Mesenchymal stem cell (in vitro differentiated cells and primary cell): ENCODE results near the gene PLA2G6.

ENCODE experiments used
- DNase-seq: peaks from one replicate; pipeline ENCODE4 v3.0.0-alpha.2; 2013
- H2AFZ ChIP-seq: one replicate; pipeline ENCODE4 v1.6.1; 2013; ENCODE audit warnings: low read depth, mild to moderate bottlenecking, control low read depth, inconsistent platforms, low read length, moderate library complexity
- H2AK5ac ChIP-seq: 2 replicates; pipeline ENCODE4 v1.6.1; 2013; ENCODE audit warnings: low read length, moderate library complexity, mild to moderate bottlenecking, inconsistent platforms; ENCODE audit not compliant: severe bottlenecking
- H2BK120ac ChIP-seq: one replicate; pipeline ENCODE4 v1.6.1; 2013; ENCODE audit warnings: low read depth, mild to moderate bottlenecking, inconsistent platforms, low read length, moderate library complexity
- H2BK12ac ChIP-seq, 2 experiments: one replicate each; pipeline ENCODE4 v1.6.1; 2013; ENCODE audit warnings: inconsistent platforms in 2 of 2, low read length in 2 of 2, mild to moderate bottlenecking in 2 of 2, moderate library complexity in 2 of 2, control low read depth in 1 of 2
- H2BK15ac ChIP-seq: one replicate; pipeline ENCODE4 v1.6.1; 2013; ENCODE audit warnings: mild to moderate bottlenecking, low read depth, inconsistent platforms; ENCODE audit not compliant: poor library complexity, severe bottlenecking
- H2BK5ac ChIP-seq: 2 replicates; pipeline ENCODE4 v1.6.1; 2013; ENCODE audit warnings: low read depth, mild to moderate bottlenecking, low read length, control low read depth, inconsistent platforms; ENCODE audit not compliant: poor library complexity, severe bottlenecking
- H3K14ac ChIP-seq, 2 experiments: one replicate each; pipeline ENCODE4 v1.6.1; 2013; ENCODE audit warnings: inconsistent platforms in 2 of 2, low read length in 2 of 2, control low read depth in 1 of 2, mild to moderate bottlenecking in 1 of 2, moderate library complexity in 1 of 2
- H3K18ac ChIP-seq, 2 experiments: one replicate each; pipeline ENCODE4 v1.6.1; 2013; ENCODE audit warnings: inconsistent platforms in 2 of 2, low read length in 2 of 2, control low read depth in 1 of 2, low read depth in 1 of 2, mild to moderate bottlenecking in 1 of 2
- H3K23ac ChIP-seq, 2 experiments: one replicate each; pipeline ENCODE4 v1.6.1; 2013; ENCODE audit warnings: inconsistent platforms in 2 of 2, low read length in 2 of 2, mild to moderate bottlenecking in 2 of 2, moderate library complexity in 2 of 2, control low read depth in 1 of 2
- H3K27ac ChIP-seq: 2 replicates; pipeline ENCODE4 v1.5.1; 2013; ENCODE audit warnings: mild to moderate bottlenecking, moderate library complexity, low read length, control low read depth, inconsistent platforms; ENCODE audit not compliant: poor library complexity, severe bottlenecking
- H3K27me3 ChIP-seq, 2 experiments: 2 replicates each; pipeline versions ENCODE4 v1.6.1 to v1.7.0; 2013; ENCODE audit warnings: low read length in 2 of 2, mild to moderate bottlenecking in 2 of 2, moderate library complexity in 2 of 2, control low read depth in 1 of 2, inconsistent platforms in 1 of 2; ENCODE audit not compliant: control insufficient read depth in 1 of 2, insufficient read depth in 1 of 2
- H3K36me3 ChIP-seq, 2 experiments: 2 replicates each; pipeline versions ENCODE4 v1.6.1 to v1.7.0; 2013; ENCODE audit warnings: low read length in 2 of 2, control low read depth in 1 of 2, inconsistent platforms in 1 of 2, low read depth in 1 of 2, mild to moderate bottlenecking in 1 of 2; ENCODE audit not compliant: insufficient read depth in 2 of 2, control insufficient read depth in 1 of 2
- H3K4ac ChIP-seq, 2 experiments: one replicate each; pipeline ENCODE4 v1.6.1; 2013; ENCODE audit warnings: inconsistent platforms in 2 of 2, low read length in 2 of 2, mild to moderate bottlenecking in 2 of 2, moderate library complexity in 2 of 2, control low read depth in 1 of 2, low read depth in 1 of 2
- H3K4me1 ChIP-seq: 2 replicates; pipeline ENCODE4 v1.6.1; 2013; ENCODE audit warnings: low read depth, low read length, control low read depth; ENCODE audit not compliant: control insufficient read depth, insufficient read depth
- H3K4me2 ChIP-seq: 2 replicates; pipeline ENCODE4 v1.6.1; 2013; ENCODE audit warnings: low read length, mild to moderate bottlenecking, inconsistent platforms; ENCODE audit not compliant: poor library complexity, severe bottlenecking
- H3K4me3 ChIP-seq, 2 experiments: 2 replicates each; pipeline versions ENCODE4 v1.5.1 to v1.7.0; 2013; ENCODE audit warnings: low read length in 2 of 2, mild to moderate bottlenecking in 2 of 2, control low read depth in 1 of 2, low read depth in 1 of 2; ENCODE audit not compliant: insufficient read depth in 1 of 2
- H3K79me1 ChIP-seq: replicated peaks from 2 replicates; pipeline ENCODE4 v1.6.1; 2013; ENCODE audit warnings: mild to moderate bottlenecking, control low read depth, low read length, inconsistent platforms; ENCODE audit not compliant: poor library complexity, severe bottlenecking
- H3K9ac ChIP-seq: 2 replicates; pipeline ENCODE4 v1.7.0; 2013; ENCODE audit warnings: mild to moderate bottlenecking, low read length, moderate library complexity
- H3K9me3 ChIP-seq: 2 replicates; pipeline ENCODE4 v1.7.0; 2013; ENCODE audit warnings: mild to moderate bottlenecking, low read length; ENCODE audit not compliant: control insufficient read depth
- H4K8ac ChIP-seq: one replicate; pipeline ENCODE4 v1.6.1; 2013; ENCODE audit warnings: inconsistent platforms, mild to moderate bottlenecking, low read length, moderate library complexity
- H4K91ac ChIP-seq: one replicate; pipeline ENCODE4 v1.6.1; 2013; ENCODE audit warnings: mild to moderate bottlenecking, low read length, inconsistent platforms
- WGBS: methylation state at CpG from one replicate; pipeline ENCODE4 v1.1.7; 2013; ENCODE audit warnings: mixed read lengths; 5-methylcytosine and 5-hydroxymethylcytosine counted together

PLA2G6 gene

DNA sequence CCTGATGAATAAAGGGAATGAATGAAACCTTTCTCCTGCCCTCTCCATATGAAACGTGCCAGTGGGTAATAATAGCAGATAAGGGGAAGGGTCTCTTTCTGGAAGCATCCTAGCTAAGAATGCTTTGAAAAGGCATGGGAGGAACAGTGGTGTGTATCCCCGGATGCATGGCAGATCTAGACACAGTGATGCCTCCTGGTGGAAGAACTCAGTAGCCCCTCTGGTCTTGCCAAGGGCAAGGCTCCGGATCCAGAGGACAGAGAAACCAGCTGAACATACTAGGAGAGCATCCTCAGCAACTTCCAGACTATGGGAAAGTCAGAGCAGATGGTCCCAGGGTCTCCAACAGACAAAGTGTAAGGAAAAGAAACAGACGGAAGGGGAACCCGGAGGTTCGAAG, 77.5 kb downstream of the PLA2G6 start:
- Histone ChIP-seq H2AFZ (no peak overlapping the region), H3K4me3 (no peak overlapping the region), H3K14ac (no peak overlapping the region), H3K79me1 (no peaks in the 10 kb centered on the region), H3K9me3 (no peaks in the 10 kb centered on the region), H4K8ac (no peak overlapping the region), H3K23ac (no peak overlapping the region), H3K27me3 (no peaks in the 10 kb centered on the region), H3K9ac (no peak overlapping the region), H2AK5ac (no peak overlapping the region), H4K91ac (no peak overlapping the region), H3K4me1 (peaks cover 2% of the 10 kb centered on the region), H3K36me3 (peaks cover 0 to 4% of the 10 kb centered on the region in 2 experiments), H3K4ac (no peak overlapping the region), H3K4me2 (no peak overlapping the region), H3K18ac (no peak overlapping the region), H2BK120ac (no peak overlapping the region), H2BK15ac (no peak overlapping the region), H3K27ac (no peak overlapping the region), H2BK12ac (no peak overlapping the region), H2BK5ac (no peak overlapping the region)
- DNase-seq = peak; percentile 34
- 76% methylated on average over 6 of the region's 6 CpGs for WGBS

DNA sequence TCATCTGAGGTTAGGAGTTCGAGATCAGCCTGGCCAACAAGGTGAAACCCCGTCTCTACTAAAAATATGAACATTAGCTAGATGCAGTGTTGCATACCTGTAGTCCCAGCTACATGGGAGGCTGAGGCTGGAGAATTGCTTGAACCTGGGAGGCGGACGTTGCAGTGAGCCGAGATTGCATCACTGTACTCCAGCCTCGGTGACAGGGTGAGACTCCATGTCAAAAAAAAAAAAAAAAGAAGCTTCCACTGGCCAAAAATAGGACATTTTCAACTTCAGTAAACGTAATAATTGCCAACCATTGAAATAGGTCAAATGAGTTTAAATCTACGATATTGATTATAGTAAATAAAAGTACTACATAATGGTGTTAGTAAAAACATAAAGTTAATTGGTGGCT, 78.0 kb downstream of the PLA2G6 start:
- Histone ChIP-seq H3K27me3 (no peaks in the 10 kb centered on the region), H3K18ac (no peak overlapping the region), H3K9me3 (no peaks in the 10 kb centered on the region), H2BK15ac (no peak overlapping the region), H2BK120ac (no peak overlapping the region), H2BK12ac (no peak overlapping the region), H4K91ac (no peak overlapping the region), H2AK5ac (no peak overlapping the region), H3K23ac (no peak overlapping the region), H3K4ac (no peak overlapping the region), H3K4me2 (no peak overlapping the region), H3K36me3 (peaks cover 0 to under 1% of the 10 kb centered on the region in 2 experiments), H3K79me1 (no peaks in the 10 kb centered on the region), H4K8ac (no peak overlapping the region), H2AFZ (no peak overlapping the region), H3K9ac (no peak overlapping the region), H3K4me1 (peaks cover 5% of the 10 kb centered on the region), H2BK5ac (no peak overlapping the region), H3K4me3 (no peak overlapping the region), H3K14ac (no peak overlapping the region), H3K27ac (no peak overlapping the region)
- DNase-seq = no peak
- WGBS = 87% methylated on average over 6 of the region's 8 CpGs

DNA sequence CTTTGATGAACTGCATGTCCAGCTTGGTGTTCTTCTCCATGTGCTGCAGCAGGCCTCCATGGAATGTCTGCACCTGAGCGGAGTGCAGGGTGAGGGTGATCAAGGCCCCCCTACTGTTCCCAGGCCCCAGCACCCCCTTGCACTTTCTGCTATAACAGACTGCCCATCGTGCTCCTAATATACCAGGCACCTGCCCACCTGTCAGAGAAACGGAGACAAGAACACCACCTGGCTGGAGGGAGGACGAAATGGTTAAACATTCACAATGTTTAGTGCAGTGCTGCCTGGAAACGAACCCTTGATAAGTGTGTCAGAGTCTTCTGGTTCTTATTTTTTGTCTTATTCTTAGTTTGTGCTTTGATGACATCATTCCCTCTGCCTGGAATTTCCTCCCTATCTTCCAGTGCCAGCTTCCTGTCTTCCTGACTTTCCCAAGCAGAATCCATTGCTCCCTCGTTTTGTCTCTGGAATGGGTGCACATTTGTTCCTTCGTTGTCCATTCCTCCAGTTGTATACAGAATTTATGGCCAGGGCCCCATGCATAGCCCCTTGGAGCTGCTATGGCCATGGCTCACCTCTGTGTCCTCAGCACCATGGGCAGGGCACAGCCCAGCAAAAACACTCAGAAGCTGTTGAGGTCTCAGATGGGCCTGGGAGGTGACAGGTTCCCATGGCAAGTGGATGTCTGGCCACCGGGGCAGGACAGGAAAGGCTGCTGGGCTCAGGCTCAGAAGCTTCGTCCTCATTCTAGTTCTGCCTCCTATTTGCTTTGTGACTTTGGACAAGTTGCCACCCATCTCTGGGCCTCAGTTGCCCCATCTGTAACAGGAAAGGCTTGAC, 83.0 kb downstream of the PLA2G6 start:
- Histone ChIP-seq H2AFZ (no peak overlapping the region), H3K27ac (no peak overlapping the region), H3K9me3 (no peaks in the 10 kb centered on the region), H3K9ac (peak overlapping the region; percentile 86), H3K23ac (no peak overlapping the region), H2BK12ac (peak overlapping the region in 1 of 2 experiments; percentile 45), H3K18ac (peak overlapping the region in 1 of 2 experiments; percentile 16), H3K4me2 (no peak overlapping the region), H3K27me3 (no peaks in the 10 kb centered on the region), H3K36me3 (no peaks in the 10 kb centered on the region), H3K4me1 (peaks cover 13% of the 10 kb centered on the region), H2AK5ac (no peak overlapping the region), H2BK120ac (no peak overlapping the region), H3K14ac (no peak overlapping the region), H4K91ac (no peak overlapping the region), H3K79me1 (no peaks in the 10 kb centered on the region), H2BK15ac (peak overlapping the region; percentile 31), H3K4me3 (no peak overlapping the region), H2BK5ac (no peak overlapping the region), H4K8ac (peak overlapping the region; percentile 21), H3K4ac (no peak overlapping the region)
- 74% methylated on average over 8 of the region's 9 CpGs for WGBS
- DNase-seq = peak; percentile 75

DNA sequence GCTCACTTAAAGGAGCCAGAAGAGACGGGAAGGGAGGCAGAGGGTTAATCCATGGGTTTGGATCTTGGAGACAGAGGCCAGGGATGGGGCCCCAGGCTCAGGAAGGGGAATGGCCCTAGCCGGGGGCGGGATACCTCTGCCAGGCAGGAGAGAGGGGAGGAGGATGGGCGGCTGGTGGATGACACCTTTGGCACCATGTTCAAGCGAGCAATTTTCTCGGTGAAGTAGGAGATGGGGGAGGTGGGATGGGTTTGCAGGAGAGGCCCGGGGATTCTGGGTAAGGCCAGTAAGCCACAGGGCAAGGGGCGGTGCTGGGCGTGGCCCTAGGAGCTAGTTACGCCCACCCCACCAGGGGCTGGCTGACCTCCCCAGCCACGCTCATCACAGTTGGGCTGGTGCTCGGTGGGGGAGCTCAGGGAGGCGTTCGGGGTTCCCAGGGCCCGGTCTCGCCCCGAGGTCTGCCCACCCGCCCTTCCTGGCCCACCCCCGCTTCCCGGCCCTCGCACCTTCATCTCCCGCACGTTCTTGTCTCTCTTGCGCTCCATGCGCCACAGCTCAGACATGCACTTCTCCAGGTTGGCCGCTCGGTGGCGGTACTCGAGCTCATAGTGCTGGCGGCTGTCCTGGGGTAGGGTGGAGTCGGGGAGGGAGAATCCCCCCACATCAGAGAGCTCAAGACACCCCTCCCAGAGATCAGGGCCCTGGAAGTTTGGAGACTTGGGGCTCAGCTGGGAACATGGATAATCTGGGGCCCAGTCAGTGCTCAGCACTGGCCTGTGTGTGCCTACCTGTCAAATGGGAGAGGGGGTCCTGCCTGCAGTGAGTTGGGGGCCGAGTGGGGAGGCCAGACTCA, 83.8 kb downstream of the PLA2G6 start:
- Histone ChIP-seq H3K27me3 (no peaks in the 10 kb centered on the region), H3K9me3 (no peaks in the 10 kb centered on the region), H2BK15ac (peak overlapping the region; percentile 31), H2BK5ac (no peak overlapping the region), H3K14ac (no peak overlapping the region), H2AFZ (peak overlapping the region; percentile 67), H3K79me1 (no peaks in the 10 kb centered on the region), H3K27ac (no peak overlapping the region), H3K4ac (no peak overlapping the region), H3K36me3 (no peaks in the 10 kb centered on the region), H3K18ac (peak overlapping the region in 1 of 2 experiments; percentile 16), H3K23ac (peak overlapping the region in 1 of 2 experiments; percentile 67), H4K8ac (peak overlapping the region; percentile 21), H2AK5ac (no peak overlapping the region), H3K4me1 (peaks cover 13% of the 10 kb centered on the region), H4K91ac (no peak overlapping the region), H3K4me3 (no peak overlapping the region), H3K9ac (peak overlapping the region; percentile 86), H3K4me2 (no peak overlapping the region), H2BK12ac (peak overlapping the region in 1 of 2 experiments; percentile 67), H2BK120ac (no peak overlapping the region)
- peak; percentile 35 for DNase-seq
- WGBS = 13% methylated on average over 16 of the region's 32 CpGs
